DND-41 (cell line): Measurements from ENCODE around the gene GPR107.

Experiments
- EZH2 ChIP-seq: IDR thresholded peaks from 3 replicates; pipeline ENCODE4 v1.6.1; 2012; ENCODE audit warnings: borderline replicate concordance, low read depth, mild to moderate bottlenecking, moderate library complexity, low read length, inconsistent platforms; ENCODE audit not compliant: severe bottlenecking
- TF ChIP-seq, protein P1 (sequence below): IDR thresholded peaks from 2 replicates; pipeline ENCODE4 v1.5.1; 2012; ENCODE audit warnings: borderline replicate concordance, low read length, moderate library complexity, mild to moderate bottlenecking; ENCODE audit not compliant: poor library complexity, severe bottlenecking; ENCODE audit errors: extremely low read depth

GRCh38 chr9:130062750-130063149, 9.0 kb downstream of the GPR107 start:
- TF ChIP-seq, protein P1, sequence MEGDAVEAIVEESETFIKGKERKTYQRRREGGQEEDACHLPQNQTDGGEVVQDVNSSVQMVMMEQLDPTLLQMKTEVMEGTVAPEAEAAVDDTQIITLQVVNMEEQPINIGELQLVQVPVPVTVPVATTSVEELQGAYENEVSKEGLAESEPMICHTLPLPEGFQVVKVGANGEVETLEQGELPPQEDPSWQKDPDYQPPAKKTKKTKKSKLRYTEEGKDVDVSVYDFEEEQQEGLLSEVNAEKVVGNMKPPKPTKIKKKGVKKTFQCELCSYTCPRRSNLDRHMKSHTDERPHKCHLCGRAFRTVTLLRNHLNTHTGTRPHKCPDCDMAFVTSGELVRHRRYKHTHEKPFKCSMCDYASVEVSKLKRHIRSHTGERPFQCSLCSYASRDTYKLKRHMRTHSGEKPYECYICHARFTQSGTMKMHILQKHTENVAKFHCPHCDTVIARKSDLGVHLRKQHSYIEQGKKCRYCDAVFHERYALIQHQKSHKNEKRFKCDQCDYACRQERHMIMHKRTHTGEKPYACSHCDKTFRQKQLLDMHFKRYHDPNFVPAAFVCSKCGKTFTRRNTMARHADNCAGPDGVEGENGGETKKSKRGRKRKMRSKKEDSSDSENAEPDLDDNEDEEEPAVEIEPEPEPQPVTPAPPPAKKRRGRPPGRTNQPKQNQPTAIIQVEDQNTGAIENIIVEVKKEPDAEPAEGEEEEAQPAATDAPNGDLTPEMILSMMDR: no peak
- TF ChIP-seq EZH2: no peak
